Fibroblast of skin of abdomen (primary cell): ENCODE measurements around the gene DRC7.
"Not testable (repeated sequence)": the region's sequence is repeated elsewhere in the genome, so short reads cannot be mapped to it uniquely, and the experiment has no call there.

Experiments
- DNase-seq: peaks from one replicate; pipeline ENCODE4 v3.0.0-alpha.2; 2013

Gene DRC7

GRCh38 chr16:57735755-57736418, 41.3 kb downstream of the DRC7 start, which contains the start of gene KATNB1:
KATNB1 (plus strand) TSS chr16:57735770; CDS start chr16:57737244, 1,474 bp downstream.
- DNase-seq = peak; percentile 7

DNA sequence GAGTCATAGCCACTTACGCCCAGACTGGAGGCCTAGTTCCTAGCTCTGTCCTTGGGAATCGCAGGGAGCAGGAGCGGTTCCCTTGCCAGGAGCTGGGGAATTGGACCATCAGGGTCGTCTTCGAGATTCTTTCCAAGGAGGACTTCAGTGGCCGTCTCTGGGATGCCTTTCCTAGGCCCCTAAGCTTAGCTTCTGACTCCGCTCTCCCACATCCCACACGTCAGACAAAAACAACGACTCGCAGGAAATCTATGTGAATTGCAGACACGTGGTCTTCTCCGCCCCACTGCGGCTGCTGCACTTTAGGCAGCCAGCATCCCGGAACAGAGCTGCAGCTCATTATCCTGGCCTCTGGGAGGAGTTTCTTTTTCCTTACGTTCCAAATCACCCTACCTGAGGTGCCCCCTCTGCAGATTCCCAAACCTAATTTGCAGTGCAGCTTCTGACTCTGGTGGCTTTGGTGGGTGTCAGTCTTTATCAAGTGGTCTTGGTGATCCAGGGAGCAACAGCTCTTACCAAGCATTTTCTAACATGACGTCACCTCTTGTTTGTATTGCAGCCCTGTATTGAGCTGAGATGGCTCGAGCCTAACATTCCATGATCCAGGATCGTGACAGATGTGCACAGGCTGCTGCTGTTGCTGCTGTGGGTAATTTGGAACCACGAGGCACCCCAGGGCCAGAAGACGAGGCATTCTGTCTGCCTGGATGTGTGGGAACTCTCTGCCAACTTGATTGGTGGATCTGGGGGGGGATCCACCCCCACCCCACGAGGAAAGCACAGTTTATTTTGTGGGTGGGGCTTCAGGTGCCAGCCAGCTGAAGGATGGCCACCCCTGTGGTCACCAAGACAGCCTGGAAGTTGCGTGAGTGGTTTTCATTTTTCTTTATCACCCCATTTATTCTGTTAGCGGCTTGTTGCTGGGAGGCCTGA, 42.1 kb downstream of the DRC7 start:
- peak; percentile 72 for DNase-seq

DNA sequence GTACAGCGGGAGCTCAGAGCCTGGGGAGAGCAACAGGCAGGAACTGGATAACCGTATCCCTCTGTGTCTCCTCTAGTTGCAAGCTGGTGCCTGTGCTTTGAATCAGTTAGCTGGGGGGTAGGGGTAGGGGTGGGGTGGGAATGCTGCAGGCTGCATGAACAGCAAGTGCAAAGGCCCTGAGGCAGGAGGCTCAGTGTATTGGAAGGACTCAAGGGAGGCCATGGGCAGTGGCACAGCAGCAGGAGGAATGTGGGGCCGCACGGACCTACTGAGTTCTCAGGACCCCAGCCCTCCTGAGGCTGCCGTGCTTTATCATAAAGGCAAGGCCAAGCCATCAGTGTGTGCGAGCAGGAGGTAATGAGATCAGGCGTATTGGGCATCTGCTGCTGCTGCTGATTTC, 44.2 kb downstream of the DRC7 start:
- no peak for DNase-seq

- DNase-seq = no peak
Observed at GRCh38 chr16:57739756-57740422, 45.3 kb downstream of the DRC7 start.

- DNase-seq = no peak
Observed at GRCh38 chr16:57740423-57741071, 45.9 kb downstream of the DRC7 start.

DNA sequence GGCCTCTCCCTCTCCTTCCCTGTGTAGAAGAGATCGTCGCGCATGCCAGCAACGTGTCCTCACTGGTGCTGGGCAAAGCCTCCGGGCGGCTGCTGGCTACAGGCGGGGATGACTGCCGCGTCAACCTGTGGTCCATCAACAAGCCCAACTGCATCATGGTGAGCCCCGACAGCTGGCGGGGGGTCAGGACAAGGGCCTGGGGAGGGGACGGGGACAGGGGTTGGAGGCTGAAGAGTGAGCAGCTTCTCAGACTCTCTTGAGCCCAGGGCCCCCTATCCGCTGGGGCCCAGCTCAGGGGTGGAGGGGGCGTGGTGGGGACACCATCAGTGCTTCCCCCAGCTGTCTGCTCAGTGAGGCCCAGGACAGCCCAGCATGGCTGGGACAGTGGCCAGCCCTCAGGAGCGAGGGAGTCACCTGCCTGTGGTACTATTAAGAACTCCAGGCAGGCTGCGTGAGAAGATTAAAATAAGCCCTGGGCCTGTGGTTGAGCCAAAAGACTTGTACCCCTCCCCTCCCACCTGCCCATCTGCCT, 47.1 kb downstream of the DRC7 start:
- no peak for DNase-seq

GRCh38 chr16:57742543-57742942, 47.9 kb downstream of the DRC7 start:
- no peak for DNase-seq

DNA sequence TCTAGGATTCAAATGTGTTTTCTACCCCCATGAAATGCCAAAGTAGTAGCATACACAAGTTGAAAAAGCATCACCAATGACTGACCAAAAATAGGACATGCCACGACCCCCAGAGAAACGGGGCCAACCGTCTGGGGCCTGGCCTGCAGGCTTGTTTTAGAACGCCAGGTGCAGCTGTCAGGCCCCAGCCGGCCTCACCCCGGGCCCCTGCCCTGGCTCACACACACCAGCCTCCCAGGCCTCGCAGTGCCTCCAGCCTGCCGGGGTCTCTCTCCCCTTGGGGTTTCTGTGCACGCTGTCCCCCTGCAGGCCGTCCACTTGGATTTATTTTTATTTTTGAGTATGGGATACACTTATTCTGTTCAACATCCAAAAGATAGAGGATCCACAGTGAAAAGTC, 48.9 kb downstream of the DRC7 start:
- DNase-seq = no peak

GRCh38 chr16:57743886-57744641, 49.5 kb downstream of the DRC7 start:
- DNase-seq = no peak

GRCh38 chr16:57744642-57744903, 50.0 kb downstream of the DRC7 start:
- DNase-seq = no peak

DNA sequence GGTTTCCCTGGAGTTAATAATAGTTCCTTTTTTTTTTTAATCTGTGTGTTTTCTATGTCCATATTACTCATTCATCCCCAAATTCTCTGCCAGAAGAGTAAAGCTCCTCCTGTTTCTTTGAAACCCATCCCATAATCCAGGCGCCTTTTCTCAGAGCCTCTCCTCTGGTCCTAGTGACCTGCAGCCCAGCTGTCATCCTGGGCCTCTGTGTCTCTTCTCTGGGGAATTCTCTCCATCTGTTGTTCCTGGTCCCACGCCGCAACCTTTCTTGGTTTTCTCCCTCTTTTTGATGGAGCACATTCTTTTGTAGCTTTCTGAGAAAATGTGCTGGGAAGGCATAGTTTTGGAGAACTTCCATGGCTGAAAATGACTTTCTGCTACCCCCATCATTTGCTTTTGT, 51.2 kb downstream of the DRC7 start:
- no peak for DNase-seq

DNA sequence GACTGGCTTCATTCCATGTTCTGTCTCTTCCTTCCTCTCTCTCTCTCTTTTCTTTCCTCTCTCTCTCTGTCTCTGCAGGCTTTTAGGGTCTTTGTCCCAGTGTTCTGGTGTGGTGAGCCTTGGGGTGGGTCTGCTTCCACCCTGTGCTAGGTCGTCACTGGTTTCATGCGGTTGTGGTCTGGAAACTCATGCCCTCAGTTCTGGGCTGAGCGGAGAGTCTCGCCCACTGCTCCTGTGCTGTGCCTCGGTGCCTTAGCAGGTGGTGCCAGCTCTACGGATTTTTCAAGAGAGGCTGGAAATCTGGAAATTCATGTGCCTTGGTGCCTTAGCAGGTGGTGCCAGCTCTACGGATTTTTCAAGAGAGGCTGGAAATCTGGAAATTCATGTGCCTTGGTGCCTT, 51.7 kb downstream of the DRC7 start:
- not testable (repeated sequence) for DNase-seq

DNA sequence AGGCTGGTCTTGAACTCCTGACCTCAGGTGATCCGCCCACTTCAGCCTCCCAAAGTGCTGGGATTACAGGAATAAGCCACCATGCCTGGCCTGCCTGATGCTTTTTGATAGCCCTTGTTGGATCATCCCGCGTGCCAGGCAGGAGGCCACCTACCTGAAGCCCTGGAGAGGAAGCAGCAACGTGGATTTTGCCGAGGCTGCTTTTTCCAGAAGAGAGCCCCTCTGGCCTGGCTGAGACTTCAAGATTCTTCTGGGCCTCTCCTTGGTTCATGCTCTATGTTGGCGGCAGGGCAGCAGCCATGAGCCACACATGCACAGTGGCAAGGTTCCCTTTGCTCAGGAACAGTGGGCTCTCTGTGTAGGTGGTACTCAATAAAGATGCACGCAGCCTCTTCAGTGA, 52.5 kb downstream of the DRC7 start:
- DNase-seq = no peak

GRCh38 chr16:57747496-57747895, 52.9 kb downstream of the DRC7 start:
- DNase-seq = no peak

GRCh38 chr16:57747996-57748395, 53.4 kb downstream of the DRC7 start:
- DNase-seq = no peak

DNA sequence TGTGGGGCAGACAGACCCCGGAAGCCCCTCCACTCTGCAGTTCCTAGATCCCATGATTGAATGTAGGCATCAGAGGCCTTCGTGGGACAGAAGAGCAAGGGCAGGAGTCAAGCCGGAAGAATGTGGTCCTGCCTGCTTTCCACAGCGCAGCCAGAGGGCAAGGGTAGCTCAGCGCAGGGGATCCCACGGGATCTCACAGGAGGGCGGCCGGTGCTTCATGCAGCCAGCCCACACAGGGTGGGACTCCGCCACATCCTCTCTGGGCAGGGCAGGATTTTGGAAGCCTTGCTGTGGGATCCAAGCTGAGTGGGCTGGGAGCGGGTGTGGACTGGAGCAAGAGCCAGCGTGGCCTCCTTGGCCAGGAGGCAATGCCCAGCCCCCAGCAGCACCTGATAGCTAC, 54.0 kb downstream of the DRC7 start:
- no peak for DNase-seq

DNA sequence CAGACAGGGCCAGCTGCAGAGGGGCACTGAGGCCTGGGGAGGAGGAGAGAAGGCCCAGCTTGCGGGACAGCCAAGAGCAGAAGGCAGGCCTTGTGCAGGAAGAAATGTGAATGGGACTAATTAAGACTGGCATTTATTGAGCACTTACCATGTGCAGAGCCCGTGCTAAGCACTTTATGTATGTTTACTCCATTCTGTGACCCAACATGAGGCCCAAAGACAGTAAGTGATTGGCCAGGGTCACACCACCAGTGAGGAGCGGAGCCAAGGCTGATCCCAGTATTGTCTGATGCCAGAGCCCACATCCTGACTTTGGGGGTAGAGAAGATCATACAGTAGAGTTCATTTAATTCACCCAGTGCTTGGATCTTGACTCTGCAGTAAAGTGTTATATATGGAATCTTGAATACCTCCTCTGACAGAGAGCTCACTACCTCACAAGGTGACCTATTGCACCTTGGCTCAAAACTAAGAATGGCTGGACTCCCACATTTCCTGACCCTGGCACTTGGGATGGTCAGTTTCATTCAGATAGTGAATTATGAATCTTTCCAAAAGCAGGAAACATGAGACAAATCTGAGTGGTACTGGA, 54.6 kb downstream of the DRC7 start:
- DNase-seq = no peak

DNA sequence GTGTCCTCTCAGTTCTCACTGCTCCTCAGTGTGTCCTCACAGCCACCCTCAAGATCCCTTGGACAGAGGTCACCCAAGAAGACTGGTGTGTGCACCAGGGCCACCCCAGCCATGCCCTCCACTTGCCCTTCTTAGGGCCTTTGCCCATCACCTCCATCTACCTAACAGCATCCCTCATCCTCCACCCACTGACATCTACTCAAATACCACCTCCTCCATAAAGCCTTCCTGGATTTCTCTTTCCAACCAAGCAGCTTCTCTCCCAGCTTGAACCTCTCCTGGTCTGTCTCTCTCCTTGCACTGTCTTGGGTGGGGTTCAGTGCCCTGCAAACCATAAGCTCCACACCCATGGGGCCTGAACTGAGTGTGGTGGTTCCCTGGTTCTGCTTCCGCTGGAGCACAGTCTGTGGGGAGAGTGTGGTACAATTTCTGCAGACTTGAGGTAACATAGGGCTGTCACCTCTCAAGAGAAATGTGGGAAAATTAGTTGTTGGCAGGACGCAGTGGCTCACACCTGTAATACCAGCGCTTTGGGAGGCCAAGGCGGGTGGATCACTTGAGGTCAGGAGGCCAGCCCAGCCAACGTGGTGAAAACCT, 55.3 kb downstream of the DRC7 start:
- no peak for DNase-seq

DNA sequence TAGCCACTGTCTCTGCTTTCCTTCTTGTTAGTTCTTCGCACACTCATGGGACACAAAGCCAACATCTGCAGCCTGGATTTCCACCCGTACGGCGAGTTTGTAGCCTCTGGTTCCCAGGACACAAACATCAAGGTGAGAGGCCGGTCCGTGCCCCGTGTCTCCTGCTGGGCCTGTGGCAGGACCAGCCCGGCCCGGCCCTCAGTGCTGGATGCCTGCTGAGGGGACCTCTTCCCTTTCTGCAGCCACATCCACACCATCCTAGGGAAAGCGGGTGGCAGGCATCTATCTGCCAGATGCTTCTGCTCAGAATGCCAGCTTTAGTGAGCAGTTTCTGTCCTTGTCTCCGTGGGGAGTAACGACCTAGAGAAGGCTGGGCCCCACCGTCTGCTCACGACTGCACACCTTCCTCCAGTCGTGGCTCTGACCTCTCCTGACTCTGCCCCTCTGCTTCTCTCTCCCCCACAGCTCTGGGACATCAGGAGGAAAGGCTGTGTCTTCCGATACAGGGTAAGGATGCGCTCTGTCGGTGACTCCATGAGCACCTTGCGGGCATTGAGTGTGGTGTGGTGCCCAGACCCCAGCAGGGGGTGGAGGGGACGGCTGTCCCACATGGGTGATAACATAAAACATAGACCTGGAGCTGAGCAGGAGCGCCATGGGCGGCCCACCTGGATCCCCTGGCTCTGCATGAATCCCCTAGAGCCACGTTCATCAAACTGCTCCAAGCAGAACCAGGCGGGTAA, 56.4 kb downstream of the DRC7 start:
- DNase-seq = no peak

DNA sequence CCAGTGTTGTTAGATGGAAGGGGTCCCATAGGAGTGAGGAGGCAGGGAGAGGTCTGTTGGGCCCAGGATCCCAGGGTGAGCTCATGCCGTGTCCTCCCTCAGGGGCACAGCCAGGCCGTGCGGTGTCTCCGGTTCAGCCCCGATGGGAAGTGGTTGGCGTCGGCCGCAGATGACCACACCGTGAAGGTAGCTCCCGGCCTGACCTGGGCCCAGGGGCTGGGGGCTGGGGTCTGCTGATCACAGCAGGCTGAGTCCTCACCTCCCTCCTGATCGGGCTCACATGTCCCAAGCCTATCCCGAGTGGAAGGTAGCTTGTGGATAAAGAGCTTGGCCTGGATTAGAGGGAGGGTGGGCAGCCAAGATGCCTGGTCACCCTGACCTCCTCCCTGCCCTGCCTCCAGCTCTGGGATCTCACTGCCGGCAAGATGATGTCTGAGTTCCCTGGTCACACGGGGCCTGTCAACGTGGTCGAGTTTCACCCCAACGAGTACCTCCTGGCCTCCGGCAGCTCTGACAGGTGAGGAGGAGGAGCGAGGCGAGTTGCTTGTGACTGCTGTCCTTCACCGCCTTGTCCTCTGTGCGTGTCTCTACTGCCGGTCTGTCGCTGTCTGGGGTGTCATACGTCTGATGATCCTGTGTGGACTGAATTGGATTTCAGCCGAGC, 57.1 kb downstream of the DRC7 start:
- no peak for DNase-seq
